GM19452 (cell line): Measurements from ENCODE around the gene MYADML2.
"Not testable (repeated sequence)": the region's sequence is repeated elsewhere in the genome, so short reads cannot be mapped to it uniquely, and the experiment has no call there.

Experiments used
- ATAC-seq: cut with Tn5 transposase; IDR thresholded peaks from one replicate; pipeline ENCODE4 v1.9.1; 2021; ENCODE audit not compliant: unreplicated experiment

MYADML2 gene, protein sequence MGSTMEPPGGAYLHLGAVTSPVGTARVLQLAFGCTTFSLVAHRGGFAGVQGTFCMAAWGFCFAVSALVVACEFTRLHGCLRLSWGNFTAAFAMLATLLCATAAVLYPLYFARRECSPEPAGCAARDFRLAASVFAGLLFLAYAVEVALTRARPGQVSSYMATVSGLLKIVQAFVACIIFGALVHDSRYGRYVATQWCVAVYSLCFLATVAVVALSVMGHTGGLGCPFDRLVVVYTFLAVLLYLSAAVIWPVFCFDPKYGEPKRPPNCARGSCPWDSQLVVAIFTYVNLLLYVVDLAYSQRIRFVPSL

DNA sequence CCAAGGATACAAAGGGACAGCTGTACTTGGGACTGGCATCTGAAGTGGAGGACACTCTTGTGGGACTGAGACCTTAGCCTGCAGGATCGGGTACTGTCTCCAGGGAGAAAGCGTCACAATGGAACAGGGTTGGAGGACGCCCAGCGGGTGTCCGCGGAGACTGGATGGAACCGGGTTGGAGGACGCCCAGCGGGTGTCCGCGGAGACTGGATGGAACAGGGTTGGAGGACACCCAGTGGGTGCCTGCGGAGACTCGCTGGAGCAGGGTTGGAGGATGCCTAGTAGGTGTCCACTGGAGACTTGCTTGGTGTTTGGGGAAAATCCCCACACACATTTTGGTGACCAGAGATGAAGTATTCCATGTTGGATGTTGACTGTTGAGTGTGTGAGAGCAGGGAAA is at the start of gene MYADML2:
Gene MYADML2 (minus strand): TSS at position 45 of the 400 bp plus-strand sequence. CDS start 5,492 bp downstream, outside the sequence.
- no peak for ATAC-seq

DNA sequence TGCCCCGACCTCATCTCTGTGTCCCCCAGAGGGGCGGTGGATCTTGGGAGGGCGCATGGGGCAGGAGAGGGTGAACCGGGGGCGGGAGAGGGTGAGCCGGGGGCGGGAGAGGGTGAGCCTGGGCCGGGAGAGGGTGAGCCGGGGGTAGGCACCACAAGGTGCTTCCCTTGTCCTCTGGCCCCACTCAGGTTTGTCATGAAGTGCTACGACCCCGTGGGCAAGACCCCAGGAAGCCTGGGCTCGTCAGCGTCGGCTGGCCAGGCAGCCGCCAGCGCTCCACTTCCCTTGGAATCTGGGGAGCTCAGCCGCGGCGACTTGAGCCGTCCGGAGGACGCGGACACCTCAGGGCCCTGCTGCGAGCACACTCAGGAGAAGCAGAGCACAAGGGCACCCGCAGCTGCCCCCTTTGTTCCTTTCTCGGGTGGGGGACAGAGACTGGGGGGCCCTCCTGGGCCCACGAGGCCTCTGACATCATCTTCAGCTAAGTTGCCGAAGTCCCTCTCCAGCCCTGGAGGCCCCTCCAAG is 49.3 kb upstream of the MYADML2 start:
- no peak for ATAC-seq

DNA sequence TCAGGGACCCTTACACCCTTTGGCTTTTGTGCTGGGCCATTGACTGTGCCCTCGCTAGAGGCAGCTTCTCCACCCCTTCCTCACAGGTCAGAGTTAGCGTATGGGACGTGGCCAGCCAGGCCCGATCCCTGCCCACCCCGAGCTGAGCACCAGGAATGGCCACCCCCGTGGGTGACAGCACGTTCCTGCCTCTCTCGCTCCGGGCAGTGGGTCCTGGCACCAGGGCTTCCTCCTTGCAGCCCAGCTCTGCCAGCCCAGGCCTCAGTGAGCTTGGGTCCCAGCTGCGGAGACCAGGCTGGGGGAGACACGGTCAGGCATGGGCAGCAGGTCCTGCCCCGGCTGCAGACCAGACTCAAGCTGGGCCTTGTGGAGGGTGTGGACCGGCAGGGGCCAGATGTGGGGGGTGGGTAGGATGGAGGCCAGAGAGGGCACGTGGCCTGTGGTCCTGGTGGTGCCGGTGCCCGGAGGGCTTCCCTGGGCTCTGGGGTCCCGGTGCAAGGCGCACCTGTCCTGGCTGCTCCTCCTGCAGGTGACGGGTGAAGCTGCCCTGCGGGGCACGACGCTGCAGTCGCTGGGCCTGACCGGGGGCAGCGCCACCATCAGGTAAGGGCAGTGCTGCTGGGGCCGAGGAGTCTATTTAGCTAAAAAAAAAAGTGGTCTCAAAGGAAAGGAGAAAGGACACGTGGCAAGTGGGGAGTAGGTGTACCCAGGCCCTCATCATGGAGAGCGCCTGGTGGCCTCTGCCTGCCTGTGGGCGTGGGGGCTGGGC is 48.6 kb upstream of the MYADML2 start:
- no peak for ATAC-seq

DNA sequence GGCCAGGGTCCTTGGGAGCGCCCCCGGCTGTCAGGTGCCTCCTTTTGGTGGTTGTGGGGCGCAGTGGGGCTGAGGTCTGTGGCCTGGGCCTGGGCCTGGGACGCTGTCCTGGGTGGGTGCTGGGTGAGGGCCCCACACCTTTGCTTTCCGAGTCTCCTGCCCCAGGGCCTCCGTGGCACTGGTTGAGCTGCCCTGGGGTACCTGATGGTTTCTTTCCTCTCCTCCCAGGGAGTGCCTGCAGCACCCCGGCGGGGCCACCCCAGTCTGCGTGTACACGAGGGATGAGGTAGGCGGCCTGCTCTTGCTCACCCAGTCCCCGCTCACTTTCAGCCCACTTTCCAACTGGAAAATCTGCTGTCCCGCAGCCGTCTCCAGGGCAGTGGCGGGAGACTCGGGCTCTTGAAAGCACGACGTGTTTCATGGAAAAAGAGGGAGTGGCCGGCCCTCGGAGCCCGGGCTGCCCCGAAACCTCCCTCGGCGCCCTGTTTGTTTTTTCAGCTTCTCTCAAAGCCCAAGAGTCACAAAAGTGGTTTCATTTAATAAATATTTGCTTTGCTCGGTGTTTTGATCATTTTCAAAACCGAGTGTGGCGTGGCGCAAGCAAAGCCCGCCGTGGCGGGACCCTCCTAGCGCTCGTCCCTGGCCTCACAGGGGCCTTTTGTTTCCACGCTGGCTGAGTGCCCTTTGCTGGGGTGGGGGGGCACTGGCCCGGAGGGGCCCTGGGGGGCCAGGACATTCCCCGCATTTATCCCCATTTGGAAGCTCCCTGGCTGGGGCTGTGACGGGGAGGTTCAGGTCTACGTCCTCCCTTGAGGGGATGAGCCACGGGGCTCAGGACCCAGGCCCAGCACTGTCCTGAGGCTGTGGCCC is 47.8 kb upstream of the MYADML2 start:
- ATAC-seq: no peak

DNA sequence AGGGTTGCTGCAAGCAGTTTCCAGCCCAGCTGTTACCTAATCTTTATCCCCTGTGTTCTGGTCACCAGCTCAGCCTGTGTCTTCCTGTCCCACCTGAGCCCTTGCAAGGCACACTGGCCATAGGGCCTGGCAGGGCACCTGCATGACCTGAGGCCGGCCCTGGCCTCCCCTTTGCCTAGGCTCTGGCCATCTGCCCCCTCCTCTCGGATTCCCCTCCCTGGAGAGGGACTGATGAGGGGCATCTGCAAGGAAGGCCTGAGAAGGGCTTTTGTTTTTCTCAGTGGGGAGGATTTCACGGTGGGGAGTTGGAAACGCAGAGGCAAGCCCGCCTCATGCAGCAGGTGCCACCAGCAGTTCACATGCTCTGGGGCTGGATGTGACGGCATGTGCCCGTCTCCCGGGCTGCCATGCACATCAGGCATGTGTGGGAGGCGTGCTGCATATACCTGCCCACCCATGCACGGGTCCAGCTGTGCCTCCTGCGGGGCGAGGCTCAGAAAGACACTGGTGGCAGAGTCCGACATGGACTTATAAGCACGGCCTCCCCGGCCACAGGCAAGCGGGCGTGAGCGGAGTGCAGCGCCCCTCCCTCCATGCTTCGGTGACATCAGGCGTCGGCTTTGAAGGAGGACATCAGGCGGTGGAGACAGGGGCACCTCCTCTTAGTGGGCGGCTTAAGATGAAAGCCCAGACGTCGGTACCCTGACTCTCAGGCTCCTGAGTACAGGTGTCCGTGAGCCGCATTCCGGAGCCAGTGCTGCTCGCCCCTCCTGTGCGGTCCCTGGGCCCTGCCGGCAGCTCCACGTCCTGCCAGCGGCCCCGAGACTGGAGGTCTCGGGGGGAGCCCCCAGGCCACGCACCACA is 46.9 kb upstream of the MYADML2 start:
- ATAC-seq: no peak

DNA sequence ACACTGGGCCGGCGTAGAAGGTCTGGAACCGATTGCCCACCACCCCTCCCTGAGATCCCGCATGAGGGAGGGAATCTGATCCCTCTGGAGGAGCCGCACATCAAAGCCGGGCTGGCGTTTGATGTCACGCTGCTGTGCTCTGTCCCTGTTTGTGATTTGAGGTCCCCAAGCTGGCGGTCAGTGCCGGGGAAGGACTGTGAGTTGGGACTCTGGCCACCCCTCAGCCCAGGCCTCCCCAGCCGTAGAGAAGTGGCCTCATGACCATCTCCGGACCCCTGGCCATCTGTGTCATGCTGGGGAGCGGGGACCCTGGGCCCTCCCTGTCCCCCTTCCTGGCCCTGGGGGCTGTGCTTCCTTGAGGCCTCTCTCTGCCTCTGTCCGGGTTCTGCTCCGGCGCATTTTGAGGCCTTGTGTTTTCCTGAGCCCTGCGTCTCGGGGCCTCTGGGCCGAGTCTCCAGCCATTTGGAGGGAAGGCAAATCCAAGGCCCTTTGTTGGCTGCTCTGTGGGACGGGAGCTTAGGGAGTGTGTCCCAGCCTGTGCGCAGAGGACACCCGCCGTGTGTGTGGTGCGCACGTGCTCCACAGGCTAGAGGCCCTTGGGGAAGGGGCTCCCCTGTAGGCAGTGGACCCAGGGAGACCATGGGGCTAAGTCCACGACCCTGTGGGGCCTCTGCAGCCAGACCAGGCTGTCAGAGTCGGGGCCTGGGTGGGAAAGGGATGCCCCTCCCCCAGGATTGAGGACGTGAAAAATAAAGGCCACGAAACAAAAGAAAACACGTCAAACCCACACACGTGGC is 45.5 kb upstream of the MYADML2 start:
- ATAC-seq: no peak

DNA sequence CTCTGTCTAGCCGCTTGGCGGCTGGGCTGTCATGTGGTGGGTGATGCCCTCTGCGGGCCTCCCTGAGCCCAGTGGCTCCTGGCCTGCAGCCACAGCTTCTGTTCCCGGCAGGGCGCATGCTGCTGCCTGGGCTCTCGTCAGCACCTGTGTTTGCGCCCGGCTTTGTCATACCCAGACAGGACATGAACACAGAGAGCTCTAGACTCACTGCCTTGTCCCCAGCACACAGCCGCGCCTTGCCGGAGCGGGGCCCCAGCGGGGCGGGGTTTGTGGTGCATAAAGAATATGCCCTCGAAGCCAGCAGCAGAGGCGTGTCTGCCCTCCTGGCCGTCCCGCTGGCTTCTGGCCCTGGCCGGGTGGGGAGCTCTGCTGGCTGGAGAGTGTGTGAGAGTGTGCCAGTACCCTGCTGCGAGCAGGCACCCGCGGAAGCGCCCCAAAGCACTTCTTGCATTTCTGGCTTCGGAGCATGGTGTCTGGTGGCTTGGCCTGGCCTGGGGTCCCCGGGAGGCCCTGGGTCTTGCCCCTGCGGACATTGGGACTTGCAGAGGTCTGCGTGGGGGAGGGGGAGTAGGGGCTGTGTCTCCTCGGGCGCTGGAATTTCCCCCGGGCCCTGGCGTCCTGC is 44.8 kb upstream of the MYADML2 start:
- ATAC-seq: no peak

DNA sequence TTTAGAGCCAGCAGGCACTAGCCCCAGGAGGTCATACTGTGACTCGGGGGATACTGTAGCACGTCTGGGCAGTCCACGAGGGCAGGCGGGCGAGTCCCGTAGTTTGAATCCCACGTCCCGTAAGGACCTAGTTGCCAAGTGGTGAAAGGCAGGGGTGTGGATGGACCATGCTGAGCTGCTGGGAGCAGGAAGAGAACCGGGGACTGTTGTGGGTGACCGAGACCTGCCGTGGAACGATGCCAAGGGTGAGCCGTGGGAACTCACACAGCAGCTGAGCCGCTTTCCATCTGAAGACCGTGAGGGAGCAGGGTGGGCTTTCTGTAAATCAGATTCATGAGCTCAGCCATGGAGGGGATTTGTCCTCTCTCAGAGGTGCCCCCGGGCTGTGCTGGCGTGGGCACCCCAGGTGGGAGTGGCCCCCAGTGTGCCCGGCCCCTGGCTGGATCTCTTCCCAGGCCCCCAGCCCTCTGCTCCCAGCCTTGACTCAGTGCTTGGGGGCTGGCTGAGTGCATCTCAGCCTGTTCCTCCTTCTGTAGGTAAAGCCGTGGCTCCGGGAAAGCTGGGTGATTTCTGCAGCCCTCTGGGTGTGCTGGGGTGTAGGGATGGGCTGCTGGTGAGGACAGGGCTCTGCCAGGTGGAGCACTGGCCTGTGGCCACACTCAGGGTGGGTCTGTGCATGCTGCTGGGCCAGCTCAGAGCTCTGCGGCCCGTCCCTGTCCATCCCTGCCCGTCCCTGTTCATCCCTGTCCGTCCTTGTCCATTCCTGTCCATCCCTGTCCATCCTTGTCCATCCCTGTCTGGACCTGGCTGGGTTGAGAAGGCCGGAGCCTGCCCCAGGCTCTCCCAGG is 44.0 kb upstream of the MYADML2 start:
- ATAC-seq: no peak

DNA sequence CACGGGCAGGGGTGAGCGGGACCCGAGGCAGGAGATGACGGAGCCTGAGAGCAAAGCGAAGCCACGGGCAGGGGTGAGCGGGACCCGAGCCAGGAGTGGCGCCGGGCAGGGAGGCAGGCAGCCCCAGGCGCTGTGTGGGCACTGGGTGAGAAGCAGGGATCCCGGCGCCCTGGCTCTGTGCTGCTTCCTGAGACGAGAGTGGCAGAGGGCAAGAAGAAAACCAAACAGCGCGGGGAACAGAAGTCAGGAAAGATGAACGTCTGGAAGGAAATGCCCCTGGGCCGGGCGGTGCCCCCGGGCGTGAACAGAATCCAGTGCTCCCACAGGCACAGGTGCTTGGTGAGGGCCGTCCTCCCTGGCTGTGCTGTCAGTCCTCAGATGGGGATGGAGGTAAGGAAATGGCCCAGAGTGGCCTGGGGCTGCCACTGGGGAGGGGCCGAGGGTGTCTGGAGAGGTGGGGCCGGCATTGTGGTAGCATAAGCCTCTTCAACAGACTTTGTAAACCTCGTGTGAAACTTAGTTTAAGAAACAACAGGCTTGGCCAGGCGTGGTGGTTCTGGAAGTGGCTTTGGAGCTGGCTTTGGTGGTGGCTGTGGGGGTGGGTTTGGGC is 40.2 kb upstream of the MYADML2 start:
- ATAC-seq: no peak

DNA sequence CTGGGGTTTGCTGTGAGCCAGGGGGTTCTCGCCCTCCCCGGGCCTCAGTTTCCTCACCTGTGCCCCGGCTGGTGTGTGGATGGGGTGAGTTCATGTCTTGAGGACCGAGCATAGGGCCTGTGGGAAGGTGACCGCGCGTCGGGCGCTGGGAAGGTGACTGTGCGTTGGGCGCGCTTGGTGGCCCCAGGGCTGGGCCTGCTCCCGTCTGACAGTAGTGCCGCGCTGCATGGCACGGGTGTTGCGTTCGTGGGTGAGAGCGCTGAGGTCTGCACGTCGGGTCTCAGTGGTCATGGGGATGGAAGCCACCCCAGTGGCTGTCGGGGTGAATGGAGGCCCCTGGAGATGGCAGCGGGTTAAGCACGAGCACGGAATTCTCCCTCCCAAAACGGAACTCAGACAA is 39.6 kb upstream of the MYADML2 start:
- ATAC-seq: no peak

DNA sequence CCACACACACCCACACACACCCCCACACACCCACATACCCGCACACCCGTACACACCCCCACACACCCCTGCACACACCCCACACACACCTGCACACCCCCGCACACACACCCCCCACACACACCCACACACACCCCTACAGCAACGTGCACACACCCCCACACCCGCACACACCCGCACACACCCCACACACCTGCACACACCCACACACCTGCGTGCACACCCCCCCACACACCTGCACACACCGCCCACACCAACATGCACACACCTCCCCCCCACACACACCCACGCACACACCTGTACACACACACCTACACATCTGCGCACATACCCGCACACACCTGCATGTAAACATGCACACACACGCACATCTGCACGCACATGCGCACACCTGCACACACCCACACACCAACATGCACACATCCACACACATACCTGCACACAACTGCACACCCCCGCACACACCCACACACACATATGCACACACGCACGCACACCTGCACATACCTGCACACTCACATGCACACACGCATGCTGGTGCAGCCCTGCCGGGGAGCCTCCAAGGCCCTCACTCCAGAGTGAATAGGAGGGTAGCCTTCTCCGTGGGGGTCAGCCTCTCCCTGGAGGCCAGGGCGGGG is 37.9 kb upstream of the MYADML2 start:
- ATAC-seq: no peak

DNA sequence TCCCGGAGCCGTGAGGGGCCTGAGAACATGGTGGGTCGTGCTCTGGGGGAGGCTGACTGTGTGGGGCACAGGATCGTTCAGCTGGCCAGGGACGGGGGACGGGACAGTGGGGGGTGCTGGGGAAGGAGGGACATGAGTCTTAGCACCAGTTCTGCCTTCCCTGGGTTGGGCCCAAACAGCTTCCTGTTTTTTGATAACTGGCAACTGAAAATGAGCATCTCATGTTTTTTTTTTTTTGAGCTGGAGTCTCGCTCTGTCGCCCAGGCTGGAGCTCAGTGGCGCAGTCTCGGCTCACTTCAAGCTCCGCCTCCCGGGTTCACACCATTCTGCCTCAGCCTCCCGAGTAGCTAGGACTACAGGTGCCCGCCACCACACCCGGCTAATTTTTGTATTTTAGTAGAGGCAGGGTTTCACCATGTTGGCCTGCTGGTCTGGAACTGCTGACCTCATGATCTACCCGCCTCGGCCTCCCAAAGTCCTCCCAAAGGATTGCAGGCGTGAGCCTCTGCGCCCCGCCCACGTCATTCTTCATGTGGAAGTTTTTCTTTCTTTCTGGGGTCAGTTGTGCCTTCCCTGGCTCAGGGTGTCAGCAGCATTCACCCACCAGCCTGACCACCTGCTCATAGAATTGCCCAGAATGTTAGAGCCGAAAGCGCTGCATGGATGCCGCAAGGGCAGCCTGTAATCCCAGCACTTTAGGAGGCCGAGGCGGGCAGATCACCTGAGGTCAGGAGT is 36.8 kb upstream of the MYADML2 start:
- no peak for ATAC-seq

DNA sequence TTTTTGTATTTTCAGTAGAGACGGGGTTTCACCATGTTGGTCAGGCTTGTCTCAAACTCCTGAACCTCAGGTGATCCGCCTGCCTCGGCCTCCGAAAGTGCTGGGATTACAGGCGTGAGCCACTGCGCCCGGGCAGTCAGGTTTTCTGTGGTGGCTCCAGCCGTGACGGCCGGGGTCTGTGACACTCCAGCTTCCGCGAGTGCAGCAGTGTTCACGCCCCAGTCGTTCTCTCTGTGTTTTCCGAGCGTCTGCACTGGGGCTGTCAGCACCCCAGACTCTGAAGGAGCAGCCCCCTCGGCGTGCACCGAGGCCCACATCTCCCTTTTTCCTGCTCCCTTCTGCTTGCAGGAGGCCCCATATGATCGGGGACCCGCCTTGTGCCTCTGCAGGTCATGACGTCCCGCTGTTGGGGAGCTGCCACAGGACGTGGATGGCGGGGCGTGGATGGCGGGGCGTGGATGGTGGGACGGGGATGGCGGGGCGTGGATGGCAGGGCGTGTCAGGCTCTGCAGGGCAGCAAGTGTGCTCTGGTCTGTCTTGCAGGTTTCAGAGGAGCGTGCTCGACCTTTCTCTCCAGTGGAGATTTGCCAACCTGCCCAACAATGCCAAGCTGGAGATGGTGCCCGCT is 36.1 kb upstream of the MYADML2 start:
- ATAC-seq: no peak

DNA sequence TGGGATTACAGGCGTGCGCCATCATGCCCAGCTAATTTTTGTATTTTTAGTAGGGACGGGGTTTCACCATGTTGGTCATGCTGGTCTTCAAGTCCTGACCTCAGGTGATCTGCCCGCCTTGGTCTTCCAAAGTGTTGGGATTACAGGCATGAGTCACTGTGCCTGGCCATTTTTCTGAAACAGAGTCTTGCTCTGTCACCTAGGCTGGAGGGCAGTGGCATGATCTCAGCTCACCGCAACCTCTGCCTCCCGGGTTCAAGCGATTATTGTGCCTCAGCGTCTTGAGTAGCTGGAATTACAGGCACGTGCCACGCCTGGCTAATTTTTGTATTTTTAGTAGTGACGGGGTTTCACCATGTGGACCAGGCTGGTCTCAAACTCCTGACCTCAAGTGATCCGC is 34.5 kb upstream of the MYADML2 start:
- ATAC-seq: not testable (repeated sequence)

DNA sequence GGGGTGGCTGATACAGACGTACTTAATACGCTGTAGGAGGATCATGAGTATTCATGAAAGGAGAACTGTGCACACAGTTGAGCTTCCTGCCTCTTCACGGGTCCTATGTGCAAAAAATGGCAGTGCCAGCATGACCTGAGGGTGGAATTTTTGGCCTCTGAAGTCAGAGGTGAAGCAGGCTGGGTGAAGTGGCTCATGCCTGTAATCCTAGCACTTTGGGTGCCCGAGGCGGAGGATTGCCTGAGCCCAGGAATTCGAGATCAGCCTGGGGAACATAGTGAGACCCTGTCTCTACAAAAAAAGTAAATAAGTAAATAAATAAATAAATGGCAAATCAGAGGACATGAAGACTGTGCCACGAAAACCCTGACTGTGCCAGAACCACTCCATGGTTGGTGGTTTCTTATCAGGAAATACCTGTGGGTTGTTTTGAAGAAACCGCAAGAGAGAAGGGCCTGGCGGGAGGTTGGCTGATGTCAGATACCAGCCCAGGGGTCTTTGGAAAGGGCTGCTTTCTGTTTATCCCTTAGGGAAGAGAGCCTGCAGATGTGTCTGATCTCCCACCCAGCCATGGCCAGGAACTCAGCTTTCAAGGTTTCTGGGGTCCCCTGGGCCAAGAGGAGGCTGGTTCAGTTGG is 33.8 kb upstream of the MYADML2 start:
- ATAC-seq: no peak

DNA sequence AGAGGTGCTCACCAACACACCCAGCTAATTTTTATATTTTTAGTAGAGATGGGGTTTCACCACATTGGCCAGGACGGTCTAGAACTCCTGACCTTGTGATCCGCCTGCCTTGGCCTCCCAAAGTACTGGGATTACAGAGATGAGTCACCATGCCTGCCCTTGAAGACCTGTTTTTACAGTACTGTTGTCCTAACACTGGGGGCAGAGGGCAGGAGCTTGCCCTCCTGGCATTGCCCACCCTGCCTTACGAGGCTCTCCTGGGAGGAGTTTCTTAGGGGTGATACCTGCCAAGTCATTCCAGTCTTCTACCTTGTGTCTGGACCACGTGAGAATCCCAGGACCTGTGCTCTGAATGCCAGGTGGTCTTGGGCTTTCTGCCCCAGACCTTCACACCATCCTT is 33.1 kb upstream of the MYADML2 start:
- ATAC-seq: no peak
